Measurements from ENCODE around the gene KCNIP1.
"Not testable (repeated sequence)": the region's sequence is repeated elsewhere in the genome, so short reads cannot be mapped to it uniquely, and the experiment has no call there.

KCNIP1 gene

GRCh38 chr5:170750791-170751190 lies 247.0 kb downstream of the KCNIP1 start:
- Histone ChIP-seq H3K4me1 (ENCODE audit: control insufficient read depth, insufficient read depth, low read length) (peaks cover 57% of the 10 kb centered on the region), H3K27me3 (ENCODE audit: control insufficient read depth, insufficient read depth, low read length) (no peaks in the 10 kb centered on the region), H3K9me3 (ENCODE audit: control insufficient read depth, low read length) (no peaks in the 10 kb centered on the region), H3K4me3 (ENCODE audit: low read length) (no peak overlapping the region), H3K36me3 (ENCODE audit: control insufficient read depth, insufficient read depth, low read length) (no peaks in the 10 kb centered on the region), H3K9ac (ENCODE audit: low read length) (no peak overlapping the region)

GRCh38 chr5:170751631-170752030 lies 247.8 kb downstream of the KCNIP1 start:
- no peaks in the 10 kb centered on the region for H3K9me3 ChIP-seq (ENCODE audit: control insufficient read depth, low read length)
- no peaks in the 10 kb centered on the region for H3K36me3 ChIP-seq (ENCODE audit: control insufficient read depth, insufficient read depth, low read length)
- H3K9ac ChIP-seq (ENCODE audit: low read length), result peak overlapping the region; percentile 48
- no peak overlapping the region for H3K4me3 ChIP-seq (ENCODE audit: low read length)
- peaks cover 60% of the 10 kb centered on the region for H3K4me1 ChIP-seq (ENCODE audit: control insufficient read depth, insufficient read depth, low read length)
- H3K27me3 ChIP-seq (ENCODE audit: control insufficient read depth, insufficient read depth, low read length), result no peaks in the 10 kb centered on the region

- Histone ChIP-seq H3K4me1 (ENCODE audit: control insufficient read depth, insufficient read depth, low read length) (peaks cover 68% of the 10 kb centered on the region), H3K36me3 (ENCODE audit: control insufficient read depth, insufficient read depth, low read length) (no peaks in the 10 kb centered on the region), H3K27me3 (ENCODE audit: control insufficient read depth, insufficient read depth, low read length) (no peaks in the 10 kb centered on the region), H3K4me3 (ENCODE audit: low read length) (no peak overlapping the region), H3K9ac (ENCODE audit: low read length) (peak overlapping the region; percentile 48), H3K9me3 (ENCODE audit: control insufficient read depth, low read length) (no peaks in the 10 kb centered on the region)
Measured at GRCh38 chr5:170752257-170753215, 248.7 kb downstream of the KCNIP1 start.

GRCh38 chr5:170753311-170753710 lies 249.5 kb downstream of the KCNIP1 start:
- Histone ChIP-seq H3K4me3 (ENCODE audit: low read length) (no peak overlapping the region), H3K27me3 (ENCODE audit: control insufficient read depth, insufficient read depth, low read length) (no peaks in the 10 kb centered on the region), H3K9me3 (ENCODE audit: control insufficient read depth, low read length) (no peaks in the 10 kb centered on the region), H3K36me3 (ENCODE audit: control insufficient read depth, insufficient read depth, low read length) (no peaks in the 10 kb centered on the region), H3K4me1 (ENCODE audit: control insufficient read depth, insufficient read depth, low read length) (peaks cover 76% of the 10 kb centered on the region), H3K9ac (ENCODE audit: low read length) (no peak overlapping the region)

GRCh38 chr5:170754508-170754907 lies 250.7 kb downstream of the KCNIP1 start:
- H3K4me1 ChIP-seq (ENCODE audit: control insufficient read depth, insufficient read depth, low read length), result peaks cover 83% of the 10 kb centered on the region

GRCh38 chr5:170755679-170756456 lies 252.0 kb downstream of the KCNIP1 start:
- Histone ChIP-seq H3K4me1 (ENCODE audit: control insufficient read depth, insufficient read depth, low read length) (peaks cover 81% of the 10 kb centered on the region), H3K9ac (ENCODE audit: low read length) (peak overlapping the region; percentile 42), H3K4me3 (ENCODE audit: low read length) (no peak overlapping the region), H3K27me3 (ENCODE audit: control insufficient read depth, insufficient read depth, low read length) (no peaks in the 10 kb centered on the region), H3K9me3 (ENCODE audit: control insufficient read depth, low read length) (no peaks in the 10 kb centered on the region), H3K36me3 (ENCODE audit: control insufficient read depth, insufficient read depth, low read length) (no peaks in the 10 kb centered on the region)

More at GRCh38 chr5:170754508-170754907, 250.7 kb downstream of the KCNIP1 start:
- H3K36me3 ChIP-seq (ENCODE audit: control insufficient read depth, insufficient read depth, low read length); H3K27me3 ChIP-seq (ENCODE audit: control insufficient read depth, insufficient read depth, low read length); H3K9ac ChIP-seq (ENCODE audit: low read length); H3K9me3 ChIP-seq (ENCODE audit: control insufficient read depth, low read length); H3K4me3 ChIP-seq (ENCODE audit: low read length): not testable (repeated sequence)

- Histone ChIP-seq H3K9ac (ENCODE audit: low read length) (peak overlapping the region; percentile 42), H3K27me3 (ENCODE audit: control insufficient read depth, insufficient read depth, low read length) (no peaks in the 10 kb centered on the region), H3K4me3 (ENCODE audit: low read length) (no peak overlapping the region), H3K9me3 (ENCODE audit: control insufficient read depth, low read length) (no peaks in the 10 kb centered on the region), H3K4me1 (ENCODE audit: control insufficient read depth, insufficient read depth, low read length) (peaks cover 75% of the 10 kb centered on the region), H3K36me3 (ENCODE audit: control insufficient read depth, insufficient read depth, low read length) (no peaks in the 10 kb centered on the region)
Measured at GRCh38 chr5:170756691-170757090, 252.9 kb downstream of the KCNIP1 start.

- Histone ChIP-seq H3K4me3 (ENCODE audit: low read length) (no peak overlapping the region), H3K9me3 (ENCODE audit: control insufficient read depth, low read length) (no peaks in the 10 kb centered on the region), H3K9ac (ENCODE audit: low read length) (peak overlapping the region; percentile 42), H3K4me1 (ENCODE audit: control insufficient read depth, insufficient read depth, low read length) (peaks cover 70% of the 10 kb centered on the region), H3K27me3 (ENCODE audit: control insufficient read depth, insufficient read depth, low read length) (no peaks in the 10 kb centered on the region), H3K36me3 (ENCODE audit: control insufficient read depth, insufficient read depth, low read length) (no peaks in the 10 kb centered on the region)
Measured at GRCh38 chr5:170757182-170757601, 253.4 kb downstream of the KCNIP1 start.

- peaks cover 65% of the 10 kb centered on the region for H3K4me1 ChIP-seq (ENCODE audit: control insufficient read depth, insufficient read depth, low read length)
- H3K4me3 ChIP-seq (ENCODE audit: low read length), result no peak overlapping the region
- no peaks in the 10 kb centered on the region for H3K27me3 ChIP-seq (ENCODE audit: control insufficient read depth, insufficient read depth, low read length)
- H3K9ac ChIP-seq (ENCODE audit: low read length), result peak overlapping the region; percentile 20
- H3K36me3 ChIP-seq (ENCODE audit: control insufficient read depth, insufficient read depth, low read length), result no peaks in the 10 kb centered on the region
- H3K9me3 ChIP-seq (ENCODE audit: control insufficient read depth, low read length), result no peaks in the 10 kb centered on the region
Measured at GRCh38 chr5:170757669-170758068, 253.8 kb downstream of the KCNIP1 start.

GRCh38 chr5:170758481-170758880 lies 254.7 kb downstream of the KCNIP1 start:
- Histone ChIP-seq H3K9me3 (ENCODE audit: control insufficient read depth, low read length) (no peaks in the 10 kb centered on the region), H3K27me3 (ENCODE audit: control insufficient read depth, insufficient read depth, low read length) (no peaks in the 10 kb centered on the region), H3K4me1 (ENCODE audit: control insufficient read depth, insufficient read depth, low read length) (peaks cover 57% of the 10 kb centered on the region), H3K4me3 (ENCODE audit: low read length) (no peak overlapping the region), H3K9ac (ENCODE audit: low read length) (no peak overlapping the region), H3K36me3 (ENCODE audit: control insufficient read depth, insufficient read depth, low read length) (no peaks in the 10 kb centered on the region)

- Histone ChIP-seq H3K36me3 (ENCODE audit: control insufficient read depth, insufficient read depth, low read length) (no peaks in the 10 kb centered on the region), H3K27me3 (ENCODE audit: control insufficient read depth, insufficient read depth, low read length) (no peaks in the 10 kb centered on the region), H3K4me3 (ENCODE audit: low read length) (no peak overlapping the region), H3K9ac (ENCODE audit: low read length) (no peak overlapping the region), H3K4me1 (ENCODE audit: control insufficient read depth, insufficient read depth, low read length) (peaks cover 60% of the 10 kb centered on the region), H3K9me3 (ENCODE audit: control insufficient read depth, low read length) (no peaks in the 10 kb centered on the region)
Measured at GRCh38 chr5:170760113-170760512, 256.3 kb downstream of the KCNIP1 start.
